ENCODE data around the gene RDH12. TPM values are rescaled to one million over a fixed set of nuclear protein-coding genes. Genes with fewer than 3 reads are reported as not detected.

Gene RDH12
- total RNA-seq, 4 donors from 2014 or later: 27.3 to 99.8 (median 81.8) TPM

GRCh38 chr14:67679006-67679405, 22.7 kb upstream of the RDH12 start:
- H3K27me3 ChIP-seq: no peaks in the 10 kb centered on the region
- WGBS: 67% methylated on average over 2 of the region's 2 CpGs
- no peak overlapping the region for H3K27ac ChIP-seq
- H3K9me3 ChIP-seq: no peaks in the 10 kb centered on the region
- H3K4me1 ChIP-seq: peaks cover 7% of the 10 kb centered on the region
- no peak for DNase-seq (ENCODE audit: low spot score in 2 of 2)
- H3K4me3 ChIP-seq: no peak overlapping the region
- TF ChIP-seq POLR2A (IDR thresholded peaks at IDR 0.05): no peak
- TF ChIP-seq CTCF (IDR thresholded peaks at IDR 0.05): no peak
- H3K36me3 ChIP-seq: peaks cover 9% of the 10 kb centered on the region

- DNase-seq (ENCODE audit: low spot score in 2 of 2): no peak
- Histone ChIP-seq H3K27ac (no peak overlapping the region), H3K4me1 (peaks cover 5% of the 10 kb centered on the region), H3K9me3 (no peaks in the 10 kb centered on the region), H3K27me3 (no peaks in the 10 kb centered on the region), H3K36me3 (peaks cover 13% of the 10 kb centered on the region), H3K4me3 (no peak overlapping the region)
- 89% methylated on average over 3 of the region's 3 CpGs for WGBS
- no peak for TF ChIP-seq POLR2A (IDR thresholded peaks at IDR 0.05)
- no peak for TF ChIP-seq EP300 (IDR thresholded peaks at IDR 0.05)
Observed at GRCh38 chr14:67680121-67680602, 21.5 kb upstream of the RDH12 start.

- no peaks in the 10 kb centered on the region for H3K27me3 ChIP-seq
- H3K4me3 ChIP-seq: no peak overlapping the region
- no peak overlapping the region for H3K27ac ChIP-seq
- H3K36me3 ChIP-seq: peaks cover 18% of the 10 kb centered on the region
- no peaks in the 10 kb centered on the region for H3K9me3 ChIP-seq
- WGBS: 79% methylated on average over 2 of the region's 2 CpGs
- no peaks in the 10 kb centered on the region for H3K4me1 ChIP-seq
- no peak for DNase-seq (ENCODE audit: low spot score in 2 of 2)
- TF ChIP-seq CTCF (IDR thresholded peaks at IDR 0.05) (no peak), POLR2AphosphoS5 (IDR thresholded peaks at IDR 0.05) (no peak), POLR2A (IDR thresholded peaks at IDR 0.05) (no peak), EP300 (IDR thresholded peaks at IDR 0.05) (no peak)
Observed at GRCh38 chr14:67680941-67681340, 20.7 kb upstream of the RDH12 start.

GRCh38 chr14:67683842-67684241, 17.8 kb upstream of the RDH12 start:
- TF ChIP-seq POLR2AphosphoS5 (IDR thresholded peaks at IDR 0.05): no peak
- TF ChIP-seq POLR2A (IDR thresholded peaks at IDR 0.05): no peak
- no peak for TF ChIP-seq EP300 (IDR thresholded peaks at IDR 0.05)
- no peak for TF ChIP-seq CTCF (IDR thresholded peaks at IDR 0.05)
- Histone ChIP-seq H3K27ac (no peak overlapping the region), H3K36me3 (peaks cover 36% of the 10 kb centered on the region), H3K4me3 (no peak overlapping the region), H3K4me1 (no peaks in the 10 kb centered on the region), H3K9me3 (no peaks in the 10 kb centered on the region), H3K27me3 (no peaks in the 10 kb centered on the region)
- DNase-seq (ENCODE audit: low spot score in 2 of 2): no peak

GRCh38 chr14:67690011-67690410, 11.7 kb upstream of the RDH12 start:
- TF ChIP-seq EP300 (IDR thresholded peaks at IDR 0.05) (no peak), POLR2A (IDR thresholded peaks at IDR 0.05) (no peak), CTCF (IDR thresholded peaks at IDR 0.05) (no peak), POLR2AphosphoS5 (IDR thresholded peaks at IDR 0.05) (no peak)
- no peak overlapping the region for H3K27ac ChIP-seq

GRCh38 chr14:67694791-67695393, 6.8 kb upstream of the RDH12 start:
- 1% methylated on average over 21 of the region's 21 CpGs for WGBS
- TF ChIP-seq POLR2A (IDR thresholded peaks at IDR 0.05) (no peak), EP300 (IDR thresholded peaks at IDR 0.05) (no peak), CTCF (IDR thresholded peaks at IDR 0.05) (no peak), POLR2AphosphoS5 (IDR thresholded peaks at IDR 0.05) (no peak)
- peaks cover 9% of the 10 kb centered on the region for H3K4me1 ChIP-seq

More at GRCh38 chr14:67690011-67690410, 11.7 kb upstream of the RDH12 start:
- no peak overlapping the region for H3K4me3 ChIP-seq
- H3K36me3 ChIP-seq: peaks cover 55% of the 10 kb centered on the region
- peaks cover 9% of the 10 kb centered on the region for H3K4me1 ChIP-seq
- 93% methylated on average over 4 of the region's 4 CpGs for WGBS
- H3K9me3 ChIP-seq: no peaks in the 10 kb centered on the region
- DNase-seq (ENCODE audit: low spot score in 2 of 2): no peak
- no peaks in the 10 kb centered on the region for H3K27me3 ChIP-seq

More at GRCh38 chr14:67694791-67695393, 6.8 kb upstream of the RDH12 start:
- Histone ChIP-seq H3K9me3 (no peaks in the 10 kb centered on the region), H3K36me3 (peaks cover 17% of the 10 kb centered on the region), H3K27ac (peak overlapping the region; percentile 81), H3K4me3 (peak overlapping the region; percentile 80), H3K27me3 (no peaks in the 10 kb centered on the region)
- peak; percentile 72 to 79 for DNase-seq (ENCODE audit: low spot score in 2 of 2)

Data from suprapubic skin (tissue), 4 donors.